Muscle layer of colon (tissue), 2 donors: ENCODE results near the gene COX10.

Experiments
- H3K27ac ChIP-seq: one replicate; pipeline ENCODE4 v1.7.0; 2013; ENCODE audit warnings: low read depth, mild to moderate bottlenecking, low read length, moderate library complexity
- H3K27me3 ChIP-seq, 2 donors: one replicate each; pipeline ENCODE4 v1.7.0; 2013; ENCODE audit warnings: low read length in 2 of 2, mild to moderate bottlenecking in 2 of 2; ENCODE audit not compliant: insufficient read depth in 2 of 2, control insufficient read depth in 1 of 2
- H3K36me3 ChIP-seq: one replicate; pipeline ENCODE4 v1.7.0; 2013; ENCODE audit warnings: mild to moderate bottlenecking, low read length; ENCODE audit not compliant: insufficient read depth
- H3K4me1 ChIP-seq: one replicate; pipeline ENCODE4 v1.7.0; 2013; ENCODE audit warnings: mild to moderate bottlenecking, low read length; ENCODE audit not compliant: insufficient read depth
- H3K4me3 ChIP-seq, 2 donors: one replicate each; pipeline ENCODE4 v1.7.0; 2013; ENCODE audit warnings: low read length in 2 of 2, low read depth in 1 of 2, mild to moderate bottlenecking in 1 of 2, moderate library complexity in 1 of 2
- H3K9ac ChIP-seq: one replicate; pipeline ENCODE4 v1.7.0; 2013; ENCODE audit warnings: low read length
- H3K9me3 ChIP-seq: one replicate; pipeline ENCODE4 v1.7.0; 2013; ENCODE audit warnings: mild to moderate bottlenecking, low read length
- donor health status: abdominal sarcoma.
- donor health status: Adenocarcinoma of cecum.

COX10 gene

GRCh38 chr17:14125518-14126137 lies 56.3 kb downstream of the COX10 start:
- no peaks in the 10 kb centered on the region for H3K27me3 ChIP-seq
- H3K9me3 ChIP-seq, result no peaks in the 10 kb centered on the region
- no peak overlapping the region for H3K4me3 ChIP-seq
- H3K4me1 ChIP-seq, result peaks cover 5% of the 10 kb centered on the region
- H3K27ac ChIP-seq, result no peak overlapping the region
- no peak overlapping the region for H3K9ac ChIP-seq
- H3K36me3 ChIP-seq, result no peaks in the 10 kb centered on the region

GRCh38 chr17:14133104-14133503 lies 63.8 kb downstream of the COX10 start:
- no peak overlapping the region for H3K27ac ChIP-seq
- no peaks in the 10 kb centered on the region for H3K9me3 ChIP-seq
- no peaks in the 10 kb centered on the region for H3K36me3 ChIP-seq
- H3K27me3 ChIP-seq, result no peaks in the 10 kb centered on the region
- no peak overlapping the region for H3K4me3 ChIP-seq
- no peaks in the 10 kb centered on the region for H3K4me1 ChIP-seq
- H3K9ac ChIP-seq, result no peak overlapping the region

- Histone ChIP-seq H3K36me3 (no peaks in the 10 kb centered on the region), H3K9me3 (no peaks in the 10 kb centered on the region), H3K27ac (no peak overlapping the region), H3K27me3 (no peaks in the 10 kb centered on the region), H3K4me1 (no peaks in the 10 kb centered on the region), H3K9ac (no peak overlapping the region), H3K4me3 (no peak overlapping the region)
These were observed 65.2 kb downstream of the COX10 start for GRCh38 chr17:14134456-14134855.

GRCh38 chr17:14135906-14136590 lies 66.7 kb downstream of the COX10 start:
- H3K4me3 ChIP-seq, result no peak overlapping the region
- no peak overlapping the region for H3K27ac ChIP-seq
- H3K9ac ChIP-seq, result no peak overlapping the region
- H3K27me3 ChIP-seq, result no peaks in the 10 kb centered on the region
- H3K9me3 ChIP-seq, result no peaks in the 10 kb centered on the region
- no peaks in the 10 kb centered on the region for H3K36me3 ChIP-seq
- no peaks in the 10 kb centered on the region for H3K4me1 ChIP-seq

- Histone ChIP-seq H3K27me3 (no peaks in the 10 kb centered on the region), H3K27ac (no peak overlapping the region), H3K4me3 (no peak overlapping the region), H3K9ac (no peak overlapping the region), H3K4me1 (no peaks in the 10 kb centered on the region), H3K9me3 (no peaks in the 10 kb centered on the region), H3K36me3 (no peaks in the 10 kb centered on the region)
These were observed 69.3 kb downstream of the COX10 start for GRCh38 chr17:14138649-14139048.

- H3K27me3 ChIP-seq, result no peaks in the 10 kb centered on the region
- no peak overlapping the region for H3K9ac ChIP-seq
- H3K4me1 ChIP-seq, result no peaks in the 10 kb centered on the region
- no peaks in the 10 kb centered on the region for H3K36me3 ChIP-seq
- H3K9me3 ChIP-seq, result no peaks in the 10 kb centered on the region
- H3K4me3 ChIP-seq, result no peak overlapping the region
- H3K27ac ChIP-seq, result no peak overlapping the region
These were observed 74.4 kb downstream of the COX10 start for GRCh38 chr17:14143688-14144087.

- Histone ChIP-seq H3K36me3 (no peaks in the 10 kb centered on the region), H3K27me3 (no peaks in the 10 kb centered on the region), H3K9ac (no peak overlapping the region), H3K4me3 (no peak overlapping the region), H3K9me3 (no peaks in the 10 kb centered on the region), H3K27ac (no peak overlapping the region), H3K4me1 (no peaks in the 10 kb centered on the region)
These were observed 75.2 kb downstream of the COX10 start for GRCh38 chr17:14144508-14144907.

GRCh38 chr17:14149751-14150150 lies 80.4 kb downstream of the COX10 start:
- no peak overlapping the region for H3K27ac ChIP-seq
- peaks cover 12% of the 10 kb centered on the region for H3K4me1 ChIP-seq
- H3K4me3 ChIP-seq, result no peak overlapping the region
- H3K27me3 ChIP-seq, result no peaks in the 10 kb centered on the region
- H3K36me3 ChIP-seq, result no peaks in the 10 kb centered on the region
- no peak overlapping the region for H3K9ac ChIP-seq
- H3K9me3 ChIP-seq, result no peaks in the 10 kb centered on the region

GRCh38 chr17:14150619-14151018 lies 81.3 kb downstream of the COX10 start:
- H3K4me3 ChIP-seq, result no peak overlapping the region
- H3K4me1 ChIP-seq, result peaks cover 12% of the 10 kb centered on the region
- H3K27me3 ChIP-seq, result no peaks in the 10 kb centered on the region
- H3K27ac ChIP-seq, result no peak overlapping the region
- no peaks in the 10 kb centered on the region for H3K36me3 ChIP-seq
- H3K9me3 ChIP-seq, result no peaks in the 10 kb centered on the region
- H3K9ac ChIP-seq, result no peak overlapping the region

- H3K9me3 ChIP-seq, result no peaks in the 10 kb centered on the region
- H3K27ac ChIP-seq, result no peak overlapping the region
- H3K4me3 ChIP-seq, result no peak overlapping the region
- no peaks in the 10 kb centered on the region for H3K36me3 ChIP-seq
- H3K9ac ChIP-seq, result no peak overlapping the region
- H3K4me1 ChIP-seq, result peaks cover 12% of the 10 kb centered on the region
- H3K27me3 ChIP-seq, result no peaks in the 10 kb centered on the region
These were observed 83.4 kb downstream of the COX10 start for GRCh38 chr17:14152721-14153120.

GRCh38 chr17:14153374-14153773 lies 84.1 kb downstream of the COX10 start:
- H3K4me3 ChIP-seq, result no peak overlapping the region
- H3K9ac ChIP-seq, result no peak overlapping the region
- H3K27ac ChIP-seq, result no peak overlapping the region
- H3K27me3 ChIP-seq, result no peaks in the 10 kb centered on the region
- no peaks in the 10 kb centered on the region for H3K36me3 ChIP-seq
- peaks cover 12% of the 10 kb centered on the region for H3K4me1 ChIP-seq
- no peaks in the 10 kb centered on the region for H3K9me3 ChIP-seq

GRCh38 chr17:14156689-14157088 lies 87.4 kb downstream of the COX10 start:
- H3K27me3 ChIP-seq, result no peaks in the 10 kb centered on the region
- no peak overlapping the region for H3K27ac ChIP-seq
- H3K9me3 ChIP-seq, result no peaks in the 10 kb centered on the region
- peaks cover 12% of the 10 kb centered on the region for H3K4me1 ChIP-seq
- H3K4me3 ChIP-seq, result no peak overlapping the region
- no peak overlapping the region for H3K9ac ChIP-seq
- H3K36me3 ChIP-seq, result no peaks in the 10 kb centered on the region
